Testis (tissue), 3 donors: Measurements from ENCODE around the gene SPSB4. TPM values are rescaled to one million over a fixed set of nuclear protein-coding genes. Genes with fewer than 3 reads are reported as not detected.

Experiments used
- DNase-seq: peaks from one replicate; pipeline ENCODE4 v3.0.0-alpha.2; 2019
- H3K27ac ChIP-seq, 2 donors: fragments of 200-600 bp; sonication (generic); one replicate each; pipeline ENCODE4 v1.5.1; 2019
- H3K27me3 ChIP-seq: fragments of 200-600 bp; sonication (generic); one replicate; pipeline ENCODE4 v1.5.1; 2019
- H3K36me3 ChIP-seq: fragments of 200-600 bp; sonication (generic); one replicate; pipeline ENCODE4 v1.5.1; 2017; ENCODE audit warnings: low read depth; ENCODE audit errors: missing control alignments
- H3K4me1 ChIP-seq: fragments of 200-600 bp; sonication (generic); one replicate; pipeline ENCODE4 v1.5.1; 2019
- H3K4me3 ChIP-seq, 2 donors: fragments of 200-600 bp; sonication (generic); one replicate each; pipeline ENCODE4 v1.5.1; 2017 to 2019
- H3K9me3 ChIP-seq: fragments of 200-600 bp; sonication (generic); one replicate; pipeline ENCODE4 v1.5.1; 2017
- POLR2A ChIP-seq: fragments of 450-650 bp; IDR thresholded peaks from one replicate; pipeline ENCODE4 v1.6.1; 2017; ENCODE audit warnings: antibody characterized with exemption, mild to moderate bottlenecking, moderate library complexity
- whole genome bisulfite sequencing, 2 donors: methylation state at CpG; one replicate each; pipeline ENCODE4 v1.1.5; 2018; 5-methylcytosine and 5-hydroxymethylcytosine counted together
- intact Hi-C: fragments of 100-400 bp; cut with DNase I; formaldehyde crosslinking; loops from one replicate; pipeline ENCODE4 v1.15.1; 2023; ENCODE audit warnings: low total_unique reads
- polyA plus RNA-seq: library from polyadenylated mRNA; stranded (reverse); fragments of 350-450 nt; fragmentation: Illumina TruSeq; extraction: RNeasy Lipid Tissue Mini Kit (QIAGEN cat#74804); gene quantifications from one replicate; pipeline ENCODE4 v1.2.3, GENCODE V29; 2014; ENCODE audit warnings: low read depth, low replicate concordance; ENCODE audit not compliant: insufficient read depth
- total RNA-seq, 2 donors: library from RNA; depleted of rRNA; stranded (reverse); fragments of >200 nt; gene quantifications; one replicate each; pipeline ENCODE4 v1.2.3, GENCODE V29; 2016
- TF ChIP-seq, protein P1 (sequence below), 3 experiments: fragments of 450-650 bp in 2 of 3; fragments of 200-600 bp in 1 of 3; sonication (generic) in 1 of 3; IDR thresholded peaks; one replicate each; pipeline ENCODE4 v1.5.1; 2016 to 2019; ENCODE audit warnings: antibody characterized with exemption in 3 of 3, mild to moderate bottlenecking in 2 of 3, moderate library complexity in 1 of 3

Gene SPSB4
- total and polyA plus RNA-seq, 3 donors from 2014 or later = 7.4 to 34.5 (median 10.8) TPM

DNA sequence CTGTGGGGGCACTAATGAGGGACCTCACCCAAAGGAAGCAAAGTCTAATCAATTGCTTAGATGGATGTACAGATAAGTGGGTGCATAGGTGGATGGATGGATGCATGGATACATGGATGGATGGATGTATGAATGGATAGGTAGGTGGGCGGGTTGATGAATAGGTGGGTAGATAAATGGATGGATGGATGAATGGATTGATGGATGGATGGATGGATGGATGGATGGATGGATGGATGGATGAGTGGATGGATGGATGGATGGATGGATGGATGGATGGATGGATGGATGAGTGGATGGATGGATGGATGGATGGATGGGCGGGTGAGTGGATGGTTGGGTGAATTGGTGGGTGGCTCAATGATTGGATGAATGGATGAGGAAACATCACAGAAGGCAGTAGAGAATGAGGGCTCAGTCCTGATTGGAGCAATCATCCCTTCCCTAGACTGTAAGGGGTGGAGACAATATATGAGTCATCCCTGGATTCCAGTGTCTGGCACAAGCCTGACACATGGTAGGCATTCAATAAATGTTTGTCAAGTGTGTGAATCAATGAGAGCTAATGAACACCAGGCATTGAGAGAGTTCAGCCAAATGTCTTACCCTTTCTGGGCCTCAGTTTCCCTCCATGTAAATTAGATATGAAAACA lies 140.1 kb downstream of the SPSB4 start:
- DNase-seq = no peak
- WGBS, 2 donors = 48 to 98% methylated on average over 2 of the region's 2 CpGs
- TF ChIP-seq POLR2A = no peak
- TF ChIP-seq, protein P1, sequence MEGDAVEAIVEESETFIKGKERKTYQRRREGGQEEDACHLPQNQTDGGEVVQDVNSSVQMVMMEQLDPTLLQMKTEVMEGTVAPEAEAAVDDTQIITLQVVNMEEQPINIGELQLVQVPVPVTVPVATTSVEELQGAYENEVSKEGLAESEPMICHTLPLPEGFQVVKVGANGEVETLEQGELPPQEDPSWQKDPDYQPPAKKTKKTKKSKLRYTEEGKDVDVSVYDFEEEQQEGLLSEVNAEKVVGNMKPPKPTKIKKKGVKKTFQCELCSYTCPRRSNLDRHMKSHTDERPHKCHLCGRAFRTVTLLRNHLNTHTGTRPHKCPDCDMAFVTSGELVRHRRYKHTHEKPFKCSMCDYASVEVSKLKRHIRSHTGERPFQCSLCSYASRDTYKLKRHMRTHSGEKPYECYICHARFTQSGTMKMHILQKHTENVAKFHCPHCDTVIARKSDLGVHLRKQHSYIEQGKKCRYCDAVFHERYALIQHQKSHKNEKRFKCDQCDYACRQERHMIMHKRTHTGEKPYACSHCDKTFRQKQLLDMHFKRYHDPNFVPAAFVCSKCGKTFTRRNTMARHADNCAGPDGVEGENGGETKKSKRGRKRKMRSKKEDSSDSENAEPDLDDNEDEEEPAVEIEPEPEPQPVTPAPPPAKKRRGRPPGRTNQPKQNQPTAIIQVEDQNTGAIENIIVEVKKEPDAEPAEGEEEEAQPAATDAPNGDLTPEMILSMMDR (IDR thresholded peaks at IDR 0.05) = no peak

DNA sequence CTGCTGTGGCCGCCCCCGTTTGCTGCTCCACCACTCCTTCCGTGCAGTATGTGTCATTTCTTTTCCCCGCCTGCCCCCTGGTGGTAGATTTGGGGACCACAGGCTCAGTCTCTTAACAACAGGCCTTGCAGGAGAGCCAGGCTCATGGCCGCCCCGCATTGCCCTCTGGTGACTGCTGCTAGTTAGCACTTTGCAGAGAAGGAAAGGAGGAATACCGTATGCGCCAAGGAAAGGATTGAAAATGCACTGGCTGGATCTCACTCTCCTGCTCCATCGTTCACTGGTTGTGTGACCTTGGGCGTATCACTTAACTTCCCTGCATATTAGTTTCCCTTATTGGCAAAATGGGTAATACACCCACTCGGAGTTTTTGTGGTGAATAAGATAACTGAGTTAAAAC lies 141.2 kb downstream of the SPSB4 start:
- no peak overlapping the region for H3K4me3 ChIP-seq
- H3K9me3 ChIP-seq = no peaks in the 10 kb centered on the region
- 6 to 8% methylated on average over 11 of the region's 11 CpGs for WGBS, 2 donors
- intact Hi-C loops = loop anchor here (5.0 kb wide), 1 partner anchor 80 kb away; no protein-coding TSS in a partner anchor
- TF ChIP-seq, protein P1 (IDR thresholded peaks at IDR 0.05) = peak; percentile 98 to 99 (median 99)
- TF ChIP-seq POLR2A = no peak
- DNase-seq = peak; percentile 99
- H3K27me3 ChIP-seq = no peaks in the 10 kb centered on the region
- H3K36me3 ChIP-seq = no peaks in the 10 kb centered on the region
- H3K27ac ChIP-seq = no peak overlapping the region
- H3K4me1 ChIP-seq = no peaks in the 10 kb centered on the region

More for the DNA sequence above, 140.1 kb downstream of the SPSB4 start:
- Histone ChIP-seq H3K9me3 (no peaks in the 10 kb centered on the region), H3K4me3 (no peak overlapping the region), H3K4me1 (no peaks in the 10 kb centered on the region), H3K27me3 (no peaks in the 10 kb centered on the region), H3K27ac (no peak overlapping the region), H3K36me3 (no peaks in the 10 kb centered on the region)
- intact Hi-C loops = loop anchor here (5.0 kb wide), 1 partner anchor 79 kb away; no protein-coding TSS in a partner anchor

DNA sequence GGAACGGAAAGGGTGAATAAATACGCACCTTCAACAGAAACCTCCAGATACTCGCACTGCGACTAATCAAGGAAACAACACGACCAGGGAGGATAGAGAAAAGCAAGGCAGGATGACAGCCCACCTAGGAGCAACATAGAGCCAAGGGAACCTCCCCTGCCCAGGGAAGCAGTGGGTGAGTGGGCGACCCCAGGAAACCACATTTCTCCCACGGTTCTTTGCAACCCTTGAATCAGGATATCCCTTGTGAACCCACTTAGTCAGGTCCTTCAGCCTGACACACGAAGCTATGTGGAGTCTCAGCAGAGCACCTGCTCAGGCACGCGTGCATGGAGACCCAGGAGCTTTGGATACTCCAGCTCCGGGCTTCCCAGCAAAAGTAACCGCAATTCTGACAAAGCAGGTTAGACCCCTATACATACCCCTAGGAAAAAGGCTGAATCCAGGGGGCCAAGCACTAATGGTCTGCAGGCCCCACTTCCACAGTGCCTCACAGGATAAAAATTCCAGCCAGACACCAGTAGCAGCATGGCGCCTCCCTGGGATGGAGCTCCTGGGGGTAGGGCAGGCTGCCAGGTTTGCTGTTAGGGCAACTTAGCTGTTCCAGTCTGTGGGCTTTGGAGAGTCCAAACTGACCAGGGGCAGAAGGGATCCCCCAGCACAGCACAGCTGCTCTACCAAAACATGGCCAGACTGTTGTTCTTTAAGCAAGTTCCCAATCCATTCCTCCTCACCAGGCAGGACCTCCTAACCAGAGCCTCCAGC lies 142.1 kb downstream of the SPSB4 start:
- 80 to 83% methylated on average over 11 to 13 of the region's 13 CpGs for WGBS, 2 donors
- Histone ChIP-seq H3K9me3 (no peaks in the 10 kb centered on the region), H3K36me3 (no peaks in the 10 kb centered on the region), H3K4me1 (no peaks in the 10 kb centered on the region), H3K27ac (no peak overlapping the region), H3K4me3 (no peak overlapping the region), H3K27me3 (no peaks in the 10 kb centered on the region)
- intact Hi-C loops = loop anchor here (5.0 kb wide), 1 partner anchor 81 kb away; no protein-coding TSS in a partner anchor
- DNase-seq = no peak
- no peak for TF ChIP-seq POLR2A
- TF ChIP-seq, protein P1 (IDR thresholded peaks at IDR 0.05) = no peak

Other genes starting within 250 kb of the SPSB4 start
- gene SLC25A36, start 109.5 kb upstream of the SPSB4 start, total RNA-seq = 100 to 1,000 TPM; 109 to 162 TPM
- 56.8 TPM for gene SLC25A36, start 109.5 kb upstream of the SPSB4 start, polyA plus RNA-seq
- 10 to 100 TPM; 16.0 to 31.6 TPM for gene PXYLP1, start 180.5 kb downstream of the SPSB4 start, total RNA-seq
- 55.8 TPM for gene PXYLP1, start 180.5 kb downstream of the SPSB4 start, polyA plus RNA-seq